HG03460 (cell line): ENCODE measurements around the gene MAPK9.
A peak's percentile ranks its signal among the peaks of the same experiment; 100 is the strongest.

Experiments
- ATAC-seq: cut with Tn5 transposase; IDR thresholded peaks from one replicate; pipeline ENCODE4 v1.9.1; 2021; ENCODE audit not compliant: unreplicated experiment

Gene MAPK9

DNA sequence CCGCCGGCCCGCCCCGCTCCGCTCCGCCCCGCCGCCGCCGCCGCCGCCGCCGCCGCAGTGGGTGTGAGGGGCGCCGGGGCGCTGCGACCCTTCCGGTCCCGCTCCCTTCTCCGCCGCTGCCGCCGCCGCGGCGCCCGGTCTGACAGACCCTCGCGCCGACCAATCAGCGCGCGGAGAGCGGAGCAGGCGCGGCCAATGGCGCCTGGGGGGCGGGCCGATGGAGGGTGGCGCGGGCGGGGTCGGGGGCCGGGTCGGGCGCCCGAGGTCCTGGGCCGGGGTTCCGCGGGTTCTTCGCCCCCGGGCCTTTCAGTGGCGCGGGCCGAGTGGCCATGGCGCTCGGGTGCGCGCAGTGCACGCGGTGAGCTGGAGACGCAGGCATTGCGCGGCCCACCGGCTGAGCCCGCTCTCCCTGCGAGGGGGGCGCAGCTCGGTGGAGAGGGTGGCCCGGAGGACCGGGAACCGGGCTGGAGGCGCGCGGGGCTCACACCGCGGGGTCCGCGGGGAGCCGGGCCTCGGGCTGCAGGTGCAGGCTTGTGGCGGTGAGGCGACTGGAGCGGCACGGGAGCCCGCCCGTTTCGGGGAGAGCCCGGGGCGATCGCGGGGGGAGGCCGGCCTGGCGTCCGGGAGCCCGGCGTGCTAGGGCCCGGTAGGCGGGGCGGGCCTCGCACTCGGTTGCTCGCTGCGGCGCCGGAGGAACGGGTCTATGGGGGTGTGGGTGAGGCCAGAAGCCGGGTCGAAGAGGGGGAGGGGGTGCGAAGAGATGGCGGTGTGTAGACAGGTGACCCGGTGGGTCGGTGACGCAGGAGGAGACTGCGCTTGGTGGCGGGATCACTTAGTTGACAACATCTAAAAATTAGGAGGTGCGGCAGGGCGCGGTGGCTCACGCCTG is at the start of gene MAPK9:
MAPK9 (minus strand) TSS at position 141 of the 889 bp plus-strand sequence. CDS start 11,522 bp downstream, outside the sequence.
- ATAC-seq: peak; percentile 79

DNA sequence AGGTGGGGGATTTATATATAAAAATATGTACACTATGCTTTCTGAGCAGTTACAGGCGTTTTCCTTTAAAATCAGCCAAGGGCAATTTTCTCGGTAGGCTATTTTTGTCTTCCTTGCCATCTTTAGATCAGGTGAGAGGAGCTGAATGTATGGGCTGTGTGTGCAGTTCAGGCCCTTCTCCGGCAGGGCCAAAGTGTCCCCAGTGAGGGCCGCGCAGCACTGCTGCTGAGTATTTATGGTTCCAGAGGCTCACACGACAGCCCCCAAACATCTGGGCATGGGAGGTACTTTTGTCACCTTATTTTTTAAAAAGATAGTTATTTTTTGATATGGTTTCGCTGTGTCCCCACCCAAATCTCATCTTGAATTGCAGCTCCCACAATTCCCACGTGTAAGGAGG is 49.7 kb upstream of the MAPK9 start:
- no peak for ATAC-seq

DNA sequence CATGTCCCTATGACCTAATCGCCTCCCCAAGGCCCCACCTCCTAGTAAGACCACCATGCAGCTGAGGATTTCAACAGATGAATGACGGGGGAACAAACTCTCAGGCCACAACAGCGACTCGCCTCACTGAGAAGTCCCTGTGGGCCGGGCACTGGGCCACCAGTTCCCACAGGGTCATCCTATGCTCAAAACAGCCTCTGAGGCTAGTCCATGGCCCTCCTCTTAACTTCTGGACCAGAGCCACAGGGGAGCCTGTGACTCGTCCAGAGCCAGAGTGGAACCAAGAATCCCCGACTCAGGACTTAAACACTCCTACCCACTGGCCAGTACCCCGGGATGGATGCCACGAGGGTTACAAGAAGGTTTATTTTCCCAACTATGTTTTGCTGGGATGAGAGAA is 49.0 kb upstream of the MAPK9 start:
- ATAC-seq: no peak

DNA sequence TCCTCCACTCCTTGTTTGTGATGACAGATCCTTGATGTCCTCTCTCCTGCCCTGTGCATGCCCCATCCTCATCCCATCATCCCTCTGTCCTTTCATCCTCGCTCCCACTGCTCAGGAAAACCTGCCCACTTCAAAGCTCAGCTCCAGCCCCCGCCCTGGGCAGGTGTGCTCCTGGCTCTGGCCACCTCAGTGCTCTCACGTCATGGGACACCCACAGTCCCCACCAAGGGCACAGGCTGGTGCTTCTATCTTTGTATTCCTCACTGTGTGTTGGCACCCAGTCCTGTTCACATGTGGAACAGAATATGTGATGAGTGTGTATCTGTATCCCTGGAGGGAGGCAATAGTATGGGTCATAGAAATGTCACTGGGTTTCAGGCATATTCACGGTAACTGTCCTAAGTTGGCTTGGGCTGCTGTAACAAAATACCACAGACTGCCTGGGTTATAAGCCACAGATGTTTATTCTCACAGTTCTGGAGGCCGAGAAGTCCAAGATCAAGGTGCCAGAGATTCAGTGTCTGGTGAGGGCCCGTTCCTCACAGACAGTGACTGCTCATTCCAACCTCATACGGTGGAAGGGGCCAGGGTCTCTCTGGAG is 47.8 kb upstream of the MAPK9 start:
- ATAC-seq: no peak

DNA sequence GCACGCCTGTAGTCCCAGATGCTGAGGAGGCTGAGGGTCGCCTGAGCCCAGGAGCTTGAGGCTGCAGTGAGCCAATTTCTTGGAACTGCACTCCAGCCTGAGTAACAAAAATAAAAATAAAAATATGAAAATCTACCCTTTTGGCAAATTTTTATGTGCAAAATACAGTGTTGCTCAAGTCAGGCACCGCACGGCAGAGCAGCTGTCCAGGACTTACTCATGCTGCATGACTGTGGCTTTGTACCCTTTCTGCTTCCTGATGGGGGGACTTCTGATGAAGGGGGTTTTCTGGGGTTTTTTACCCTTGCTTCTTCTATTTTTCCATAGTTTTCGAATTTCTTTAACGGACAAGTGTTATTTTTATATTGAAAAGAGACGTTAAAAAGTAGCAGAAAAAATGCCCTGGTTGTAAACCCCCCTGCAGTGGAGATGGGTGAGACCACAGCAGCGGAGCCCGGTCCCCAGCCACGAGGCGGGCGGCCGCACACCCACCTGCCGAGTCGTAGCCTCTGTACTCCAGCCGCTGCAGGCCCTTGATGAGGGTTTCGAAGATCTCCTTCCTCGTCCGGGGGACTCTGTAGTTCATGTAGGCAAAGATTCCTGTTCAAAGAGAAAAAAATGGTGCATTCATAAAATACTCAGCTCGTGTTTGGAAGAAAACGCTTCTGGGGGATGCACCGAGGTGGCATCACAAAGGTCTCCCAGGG is 46.3 kb upstream of the MAPK9 start:
- ATAC-seq: no peak

DNA sequence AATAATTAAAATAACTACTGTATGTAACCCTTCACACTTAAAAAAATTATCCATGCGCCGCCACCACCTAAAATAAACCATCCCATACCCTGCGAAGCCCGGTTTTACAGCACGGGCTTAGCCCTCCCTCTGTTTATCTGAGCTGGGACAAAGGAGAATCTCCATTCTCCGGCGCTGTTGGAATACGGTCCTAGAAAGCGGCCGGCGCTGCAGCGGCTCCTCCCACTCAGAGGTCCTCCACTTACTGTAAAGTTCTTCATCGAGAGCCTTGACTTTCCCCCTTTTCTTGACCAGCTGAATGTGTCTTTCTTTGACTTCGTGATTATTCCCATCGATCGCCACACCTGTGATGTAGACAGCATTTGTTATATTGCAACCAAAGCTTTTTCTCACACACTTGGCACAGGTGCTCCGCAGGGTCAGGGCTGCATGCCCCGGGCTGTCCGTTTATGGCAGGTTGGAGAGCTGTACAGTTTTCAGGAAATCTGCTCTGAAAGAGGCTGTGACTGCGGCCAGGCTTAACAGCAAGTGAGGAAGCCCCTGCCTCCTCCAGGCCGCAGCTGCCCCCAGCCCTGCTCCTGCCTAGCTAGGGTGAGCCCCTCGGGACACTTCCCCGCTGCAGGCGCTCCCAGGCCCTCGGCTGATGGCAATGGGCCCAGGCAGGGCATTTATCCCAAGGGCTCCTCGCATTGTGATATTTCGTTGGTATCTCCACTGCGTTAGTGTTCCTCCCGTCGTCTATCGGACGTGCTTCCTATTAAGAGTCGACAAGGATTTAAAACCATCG is 44.5 kb upstream of the MAPK9 start:
- no peak for ATAC-seq

DNA sequence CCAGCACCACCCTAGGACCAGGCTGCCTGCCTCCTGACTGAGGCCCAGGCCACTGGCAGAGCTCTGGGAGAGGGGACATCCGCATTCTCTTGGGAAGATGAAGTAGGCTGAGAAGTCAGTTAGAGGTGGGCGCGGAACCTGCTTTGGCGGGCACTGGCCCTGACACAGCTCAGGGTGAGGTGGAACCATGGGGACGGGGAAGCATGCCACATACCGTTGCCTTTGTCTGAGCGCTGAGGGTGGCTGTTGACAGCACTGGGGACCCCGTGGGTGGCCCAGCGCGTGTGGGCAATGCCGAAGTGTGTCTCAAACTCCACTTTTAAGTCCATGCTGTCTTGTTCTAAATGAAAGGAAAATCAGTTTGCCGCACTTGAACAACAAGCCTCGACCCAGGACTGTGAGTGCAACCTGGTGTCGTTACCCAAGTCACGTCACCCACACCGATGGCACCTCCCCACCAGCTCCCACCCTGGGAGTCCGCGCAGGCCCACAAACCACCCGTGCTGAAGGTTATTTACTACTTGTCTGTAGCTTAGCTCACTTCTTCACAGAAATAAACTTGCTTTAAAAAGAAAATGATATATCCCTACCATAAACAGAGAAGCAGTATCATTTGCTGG is 43.8 kb upstream of the MAPK9 start:
- no peak for ATAC-seq

DNA sequence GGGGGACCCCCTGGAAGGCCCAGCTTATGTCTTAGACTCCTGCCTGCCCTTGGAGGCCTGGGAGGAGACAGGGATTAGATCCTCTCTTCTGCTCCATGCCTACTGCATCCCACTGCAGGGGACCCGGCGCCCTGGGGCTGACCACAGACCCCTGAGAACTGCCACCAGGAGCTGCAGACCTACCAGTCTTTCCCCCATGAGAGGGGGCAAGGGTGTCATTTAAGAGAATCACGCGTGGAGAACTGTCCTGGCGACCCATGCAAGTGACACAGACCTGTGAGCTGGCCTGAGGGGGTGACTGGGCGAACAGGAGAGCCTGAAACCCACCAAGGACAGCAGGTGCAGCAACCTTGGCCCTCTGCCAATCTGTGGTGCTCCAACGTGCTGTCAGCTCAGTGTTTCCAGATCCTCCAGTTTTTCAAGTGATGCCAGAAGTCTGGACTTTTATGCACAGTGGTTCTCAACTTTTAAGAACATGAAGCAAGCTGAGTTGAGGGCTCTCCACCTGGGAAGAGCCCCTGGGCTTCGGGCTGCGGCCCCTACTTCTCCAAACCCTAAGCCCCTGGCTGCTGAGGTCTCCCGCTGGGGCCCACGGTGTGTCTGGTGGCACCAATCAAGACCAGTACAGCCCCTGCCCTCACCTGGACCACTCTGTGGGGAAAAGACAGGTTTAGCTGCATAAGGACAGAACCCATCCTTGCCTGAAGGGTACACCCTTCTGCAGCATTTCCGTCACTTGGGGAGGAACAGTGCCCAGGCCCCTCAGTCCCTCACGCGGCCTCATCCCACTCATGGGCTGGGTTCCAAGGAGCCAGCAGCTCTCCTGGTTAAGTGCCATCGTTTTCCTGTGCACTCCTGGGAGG is 43.1 kb upstream of the MAPK9 start:
- no peak for ATAC-seq

DNA sequence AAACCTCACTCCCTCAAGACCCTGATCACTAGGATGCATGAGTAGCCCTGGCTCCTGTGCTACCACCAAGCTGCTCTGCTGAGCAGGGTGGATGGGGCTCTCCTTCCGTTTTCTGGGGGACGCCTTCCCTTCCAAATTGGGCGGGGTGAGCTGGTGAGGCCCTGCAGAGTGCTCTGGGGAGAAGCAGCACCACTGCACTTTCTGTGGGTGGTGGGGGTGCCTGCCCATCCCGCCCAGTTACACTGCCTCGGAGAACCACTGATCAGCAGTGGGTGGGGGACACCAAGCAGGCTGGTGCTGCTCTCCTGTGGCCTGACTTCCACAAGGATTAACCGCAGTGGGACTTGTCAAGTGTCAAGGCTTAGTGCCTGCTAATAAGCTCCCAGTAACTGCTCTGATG is 42.3 kb upstream of the MAPK9 start:
- no peak for ATAC-seq

DNA sequence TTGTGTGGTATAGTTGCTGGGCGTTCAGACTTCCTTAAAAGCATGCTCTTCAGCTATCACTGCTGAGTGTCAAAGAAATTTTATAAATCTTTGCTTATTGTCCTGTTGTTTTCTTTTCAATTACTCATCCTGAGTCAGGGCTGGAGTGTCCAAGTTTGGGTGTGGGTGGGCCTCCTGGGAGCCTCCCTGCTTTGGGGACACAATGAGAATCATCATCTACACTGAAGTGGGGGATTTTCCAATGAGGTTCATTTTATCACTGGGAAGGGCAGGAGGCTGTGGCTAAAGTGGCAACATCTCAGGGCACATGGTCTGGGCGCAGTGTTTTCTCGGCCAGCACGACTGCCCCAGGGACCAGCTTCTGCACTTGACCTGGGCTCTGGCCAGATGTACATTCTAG is 41.8 kb upstream of the MAPK9 start:
- ATAC-seq: no peak

DNA sequence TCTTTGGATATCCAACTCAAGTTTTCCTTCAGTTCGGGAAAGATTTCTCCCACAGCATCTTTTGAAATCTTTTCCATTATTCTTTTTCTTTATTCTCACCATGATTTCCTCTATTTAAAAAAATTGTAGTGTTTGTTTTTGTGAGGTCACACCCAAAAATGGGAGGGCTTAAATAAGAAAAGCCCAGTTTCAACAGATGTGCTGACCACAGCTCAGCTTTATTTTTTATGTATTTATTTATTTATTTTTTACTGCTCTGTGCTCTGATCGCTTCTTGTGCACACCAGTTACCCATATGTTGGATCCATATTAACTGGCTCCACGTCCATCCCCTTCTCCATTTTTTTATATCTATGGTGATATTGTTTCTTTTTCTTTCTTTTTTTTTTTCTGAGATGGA is 41.0 kb upstream of the MAPK9 start:
- ATAC-seq: no peak

DNA sequence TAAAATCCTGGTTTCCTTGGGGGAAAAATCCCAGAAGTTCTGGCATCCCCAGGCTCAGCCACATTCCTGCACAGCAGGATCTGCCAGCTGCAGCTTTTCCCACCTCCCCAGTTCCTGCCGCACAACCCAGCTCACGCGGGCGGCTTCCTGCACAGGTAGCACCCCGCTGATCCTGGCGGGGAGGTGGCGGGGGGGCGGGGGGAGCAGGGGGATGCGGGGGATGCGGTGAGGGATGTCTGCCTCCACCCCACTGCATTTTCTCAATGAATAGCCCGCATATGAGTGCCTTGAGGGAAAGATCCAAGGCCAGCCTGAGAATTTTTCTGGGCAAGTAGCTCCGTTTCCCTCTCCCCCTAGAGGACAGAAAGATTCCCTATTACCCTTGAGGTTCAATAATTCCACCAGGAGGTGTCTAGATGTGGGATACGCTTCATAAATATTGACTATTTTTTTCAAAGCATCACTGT is 40.2 kb upstream of the MAPK9 start:
- ATAC-seq: no peak

DNA sequence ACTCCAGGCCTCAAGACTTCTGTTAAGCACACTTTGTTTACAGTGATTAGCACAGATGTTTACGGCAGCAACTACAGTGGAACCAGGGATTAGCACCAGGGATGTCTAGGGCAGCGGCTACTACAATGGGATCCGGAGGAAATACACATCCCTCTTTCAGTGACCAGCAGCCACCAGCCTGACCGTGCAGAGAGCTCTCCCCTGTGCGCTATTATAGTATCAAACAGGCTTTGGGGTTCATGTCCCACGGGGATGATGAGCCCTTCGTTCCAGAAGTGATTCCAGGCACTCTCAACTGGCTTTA is 39.7 kb upstream of the MAPK9 start:
- ATAC-seq: no peak

DNA sequence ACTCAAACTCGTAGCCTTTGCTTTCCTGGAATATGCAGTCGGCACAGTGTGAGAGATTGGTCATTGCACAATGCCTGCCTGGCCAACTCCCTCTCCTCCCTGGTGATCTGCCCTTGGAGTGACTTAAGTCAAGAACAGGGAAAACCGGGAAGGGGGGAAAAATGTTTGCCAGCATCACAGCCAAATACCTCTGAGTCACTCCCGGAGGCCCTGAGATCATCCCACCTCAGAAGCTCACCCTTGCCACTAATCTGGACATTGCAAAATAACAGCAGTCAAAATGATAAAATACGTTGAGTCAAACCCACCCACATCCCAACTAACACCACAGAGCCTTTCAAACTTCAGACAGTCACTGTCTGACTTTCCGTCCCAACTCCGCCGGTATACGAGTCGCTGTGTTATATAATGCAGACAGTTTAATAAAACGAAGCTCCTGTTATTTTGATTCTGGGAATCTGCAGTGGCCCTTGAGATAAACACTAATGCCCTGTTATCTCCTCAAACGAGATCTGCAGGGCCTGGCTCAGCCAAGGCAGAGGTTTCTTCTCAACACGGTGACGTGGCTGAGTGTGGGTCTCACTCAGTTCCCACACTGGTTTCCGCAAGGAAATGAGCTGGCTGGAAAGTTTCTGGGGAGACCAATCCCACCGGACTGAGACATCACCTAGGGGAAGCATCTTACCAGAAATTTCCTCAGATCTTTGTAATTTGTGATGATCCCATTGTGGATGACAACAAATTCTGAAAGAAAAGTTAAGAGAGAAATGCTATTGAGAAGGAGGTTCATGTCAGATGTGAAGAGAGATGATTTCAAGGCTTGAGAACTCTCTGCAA is 39.1 kb upstream of the MAPK9 start:
- ATAC-seq: no peak

DNA sequence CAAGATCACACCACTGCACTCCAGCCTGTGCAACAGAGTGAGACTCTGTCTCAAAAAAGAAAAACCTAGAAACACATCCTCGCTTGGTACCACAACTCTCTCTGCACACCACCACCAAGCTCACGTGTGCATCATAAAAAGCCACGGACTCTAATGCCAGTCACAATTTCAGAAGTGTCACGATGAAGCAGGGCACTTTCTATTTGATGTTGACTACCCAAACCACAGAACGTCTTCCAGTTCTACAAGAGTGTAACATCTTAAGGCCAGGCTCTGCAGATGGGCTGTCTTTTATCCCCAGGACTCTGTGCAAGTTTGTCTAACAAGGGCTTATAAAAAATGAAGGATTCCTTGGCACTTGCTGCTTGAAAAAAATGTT is 38.4 kb upstream of the MAPK9 start:
- ATAC-seq: no peak

DNA sequence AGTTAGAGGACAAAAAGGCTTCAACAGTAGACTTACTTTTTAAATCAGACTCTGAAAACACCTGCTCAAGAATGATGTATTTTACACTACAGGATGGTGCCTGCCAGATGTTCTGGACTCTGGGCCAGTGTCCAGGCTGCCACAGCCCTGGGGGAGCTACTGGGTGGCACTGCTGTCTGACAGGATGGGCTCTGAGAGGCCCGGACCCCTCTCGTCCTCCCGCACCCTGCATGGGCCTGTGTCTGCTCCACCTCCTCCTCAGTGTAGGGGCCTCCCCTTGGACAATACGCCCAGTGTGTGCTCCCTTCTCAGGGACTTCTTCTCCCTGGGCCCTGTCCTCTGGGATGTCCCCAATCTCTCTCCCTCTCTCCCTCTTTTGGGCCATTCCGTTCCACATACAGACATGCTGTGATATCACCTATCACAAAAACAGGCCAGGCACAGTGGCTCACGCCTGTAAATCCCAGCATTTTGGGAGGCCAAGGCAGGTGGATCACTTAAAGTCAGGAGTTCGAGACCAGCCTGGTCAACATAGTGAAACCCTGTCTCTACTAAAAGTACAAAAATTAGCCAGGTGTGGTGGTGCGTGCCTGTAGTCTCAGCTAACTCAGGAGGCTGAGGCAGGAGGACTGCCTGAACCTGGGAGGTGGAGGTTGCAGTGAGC is 37.9 kb upstream of the MAPK9 start:
- ATAC-seq: no peak

DNA sequence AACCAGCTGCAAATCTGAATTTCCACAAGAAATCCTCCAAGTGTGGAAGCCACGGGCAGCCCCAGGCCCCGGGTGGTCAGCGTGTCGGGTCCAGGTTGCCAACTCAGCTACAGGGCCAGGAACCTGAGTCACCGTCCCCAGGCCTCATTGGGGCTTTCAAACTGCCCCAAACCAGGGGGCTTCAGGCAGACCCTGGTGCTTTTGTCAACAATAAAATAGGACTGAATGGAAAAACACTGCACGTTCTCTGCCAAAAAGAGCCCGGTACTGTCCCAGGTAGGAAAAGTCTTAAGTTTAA is 37.2 kb upstream of the MAPK9 start:
- ATAC-seq: no peak

DNA sequence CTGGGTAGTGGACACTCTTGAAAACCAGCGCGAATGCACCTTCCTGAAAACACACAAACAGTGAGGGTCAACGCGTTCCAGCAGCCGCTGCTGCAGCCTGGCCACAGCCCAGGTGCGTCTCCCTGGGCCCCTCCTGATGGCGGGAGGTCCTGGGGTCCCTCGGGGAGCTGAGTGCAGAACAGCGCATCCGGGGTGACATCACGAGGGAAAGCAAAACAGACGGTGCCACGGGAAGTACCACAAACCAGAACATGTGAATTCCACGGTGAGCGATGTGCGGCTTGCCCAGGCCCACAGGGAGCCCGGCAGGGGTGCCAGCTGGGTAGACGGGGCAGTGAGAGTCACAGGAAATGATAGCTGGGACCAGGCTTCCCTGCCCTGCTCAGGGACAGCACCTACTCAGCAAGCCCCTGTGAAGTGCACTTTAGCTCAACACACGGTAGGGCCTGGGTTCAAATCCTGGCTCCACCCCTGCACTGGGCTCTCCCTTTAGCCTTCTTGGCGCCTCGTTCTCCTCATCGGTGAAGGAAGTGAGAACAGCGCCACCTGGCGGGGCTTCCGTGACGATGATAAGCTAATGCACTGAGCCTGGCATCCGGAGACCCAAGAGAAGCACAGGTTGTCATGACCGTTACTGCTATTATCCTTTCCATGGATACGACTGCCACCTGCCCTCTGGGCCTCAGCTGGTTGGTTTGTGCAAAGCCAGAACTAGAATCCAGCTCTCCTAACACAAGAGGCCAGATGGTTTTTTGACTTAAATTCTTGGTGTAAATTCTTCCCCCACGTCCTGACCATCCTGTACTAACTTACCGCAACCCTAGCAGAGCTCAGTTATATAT is 36.6 kb upstream of the MAPK9 start:
- peak; percentile 85 for ATAC-seq
